OCI-LY3 (cell line): ENCODE results near the gene PDZRN3.

Experiments used
- H2AFZ ChIP-seq: fragments of 200-600, 300-600 bp; shearing (Covaris generic); 2 replicates; pipeline ENCODE4 v1.6.0; 2014; ENCODE audit warnings: antibody characterized with exemption, low read depth, low read length
- H3K27ac ChIP-seq: fragments of 200-600, 300-600 bp; sonication (generic); 2 replicates; pipeline ENCODE4 v1.5.1; 2014; ENCODE audit warnings: mild to moderate bottlenecking, low read length, moderate library complexity, mixed read lengths
- H3K27me3 ChIP-seq: fragments of 200-600, 300-600 bp; sonication (generic); 2 replicates; pipeline ENCODE4 v1.6.1; 2014; ENCODE audit warnings: low read depth, low read length, mixed read lengths
- H3K36me3 ChIP-seq: fragments of 200-600, 300-600 bp; sonication (generic); replicated peaks from 2 replicates; pipeline ENCODE3; 2014; ENCODE audit warnings: low read depth, low read length, mixed read lengths
- H3K4me1 ChIP-seq: fragments of 300-600, 200-600 bp; sonication (generic); 2 replicates; pipeline ENCODE4 v1.6.1; 2014; ENCODE audit warnings: low read length, mixed read lengths
- H3K4me2 ChIP-seq: fragments of 200-600, 300-600 bp; sonication (generic); 2 replicates; pipeline ENCODE4 v1.6.1; 2014; ENCODE audit warnings: low read length, mixed read lengths
- H3K4me3 ChIP-seq: fragments of 300-600, 200-600 bp; sonication (generic); 2 replicates; pipeline ENCODE4 v1.5.1; 2014; ENCODE audit warnings: antibody characterized with exemption, mild to moderate bottlenecking, low read length, moderate library complexity
- H3K79me2 ChIP-seq: fragments of 300-600, 200-600 bp; shearing (Covaris generic); 2 replicates; pipeline ENCODE4 v1.6.1; 2014; ENCODE audit warnings: mild to moderate bottlenecking, low read length, mixed read lengths
- H3K9ac ChIP-seq: fragments of 300-600, 200-600 bp; shearing (Covaris generic); 2 replicates; pipeline ENCODE4 v1.6.0; 2014; ENCODE audit warnings: mild to moderate bottlenecking, low read length, moderate library complexity
- H3K9me3 ChIP-seq: fragments of 200-600, 300-600 bp; shearing (Covaris generic); 2 replicates; pipeline ENCODE4 v1.6.1; 2014; ENCODE audit warnings: low read length, mixed read lengths; ENCODE audit not compliant: insufficient read depth
- H4K20me1 ChIP-seq: fragments of 200-600, 300-600 bp; sonication (generic); 2 replicates; pipeline ENCODE4 v1.6.1; 2016; ENCODE audit warnings: low read length, mixed read lengths; ENCODE audit not compliant: insufficient read depth
- CTCF ChIP-seq: fragments of 200-600, 300-600 bp; sonication (generic); IDR thresholded peaks from 2 replicates; pipeline ENCODE4 v1.5.1; 2014; ENCODE audit warnings: antibody characterized with exemption, low read length, low read depth
- EZH2phosphoT487 ChIP-seq: fragments of 200-600 bp; shearing (Covaris generic); IDR thresholded peaks from 2 replicates; pipeline ENCODE4 v1.6.1; 2018; ENCODE audit warnings: antibody characterized with exemption, mixed run types, low read depth

The PDZRN3 gene

GRCh38 chr3:73608456-73609314, 16.1 kb downstream of the PDZRN3 start:
- Histone ChIP-seq H3K4me3 (no peak overlapping the region), H3K9ac (no peak overlapping the region), H3K36me3 (no peaks in the 10 kb centered on the region), H2AFZ (no peak overlapping the region), H3K9me3 (no peaks in the 10 kb centered on the region), H3K4me2 (no peak overlapping the region), H3K79me2 (no peaks in the 10 kb centered on the region), H3K4me1 (no peaks in the 10 kb centered on the region), H3K27me3 (peaks cover 6% of the 10 kb centered on the region; the same call in 1 of the 2 replicates), H3K27ac (no peak overlapping the region), H4K20me1 (no peaks in the 10 kb centered on the region)
- TF ChIP-seq EZH2phosphoT487 = no peak
- TF ChIP-seq CTCF = no peak

GRCh38 chr3:73605861-73606260, 18.9 kb downstream of the PDZRN3 start:
- Histone ChIP-seq H3K4me1 (no peaks in the 10 kb centered on the region), H3K27ac (no peak overlapping the region), H2AFZ (no peak overlapping the region), H3K4me2 (no peak overlapping the region), H3K27me3 (0 out of 2 replicates have a peak, but pooled peaks cover under 1% of the 10 kb centered on the region), H3K9me3 (no peaks in the 10 kb centered on the region), H3K4me3 (no peak overlapping the region), H3K36me3 (no peaks in the 10 kb centered on the region), H3K9ac (no peak overlapping the region), H4K20me1 (no peaks in the 10 kb centered on the region), H3K79me2 (no peaks in the 10 kb centered on the region)
- TF ChIP-seq EZH2phosphoT487 (no peak), CTCF (no peak)

DNA sequence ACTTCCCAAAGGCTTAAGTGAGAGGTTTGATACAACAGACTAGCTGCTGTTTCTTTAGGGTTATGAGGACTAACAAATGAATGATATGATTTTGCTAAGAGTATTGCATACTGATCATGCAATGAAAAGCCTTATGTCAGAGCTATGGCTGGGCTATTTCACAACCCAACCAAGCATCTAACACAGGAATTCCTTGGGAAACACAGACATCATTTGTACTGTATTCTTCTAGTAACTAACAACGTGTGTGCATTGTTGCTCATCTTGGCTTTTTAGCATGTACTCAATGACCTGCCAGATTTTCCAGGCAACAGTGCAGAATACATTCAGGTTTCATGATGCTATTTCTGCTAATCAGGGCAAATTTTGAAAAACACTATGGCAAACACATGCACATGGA, 19.3 kb downstream of the PDZRN3 start:
- no peak overlapping the region for H3K27ac ChIP-seq
- H3K36me3 ChIP-seq = no peaks in the 10 kb centered on the region
- H3K4me1 ChIP-seq = no peaks in the 10 kb centered on the region
- no peak overlapping the region for H3K4me2 ChIP-seq
- H3K9me3 ChIP-seq = no peaks in the 10 kb centered on the region
- no peak overlapping the region for H3K4me3 ChIP-seq
- H2AFZ ChIP-seq = no peak overlapping the region
- TF ChIP-seq CTCF (no peak), EZH2phosphoT487 (no peak)
- H3K27me3 ChIP-seq = no peaks in the 10 kb centered on the region
- H3K79me2 ChIP-seq = no peaks in the 10 kb centered on the region
- no peaks in the 10 kb centered on the region for H4K20me1 ChIP-seq
- no peak overlapping the region for H3K9ac ChIP-seq

GRCh38 chr3:73604451-73604850, 20.3 kb downstream of the PDZRN3 start:
- no peaks in the 10 kb centered on the region for H3K4me1 ChIP-seq
- H3K4me2 ChIP-seq = no peak overlapping the region
- no peak overlapping the region for H3K4me3 ChIP-seq
- H3K27ac ChIP-seq = no peak overlapping the region
- no peak overlapping the region for H2AFZ ChIP-seq
- H4K20me1 ChIP-seq = no peaks in the 10 kb centered on the region
- H3K79me2 ChIP-seq = no peaks in the 10 kb centered on the region
- TF ChIP-seq CTCF (no peak), EZH2phosphoT487 (no peak)
- H3K27me3 ChIP-seq = no peaks in the 10 kb centered on the region
- H3K9me3 ChIP-seq = no peaks in the 10 kb centered on the region
- H3K9ac ChIP-seq = no peak overlapping the region
- H3K36me3 ChIP-seq = no peaks in the 10 kb centered on the region
